ENCODE measurements around the gene CPXM2.

Gene CPXM2

DNA sequence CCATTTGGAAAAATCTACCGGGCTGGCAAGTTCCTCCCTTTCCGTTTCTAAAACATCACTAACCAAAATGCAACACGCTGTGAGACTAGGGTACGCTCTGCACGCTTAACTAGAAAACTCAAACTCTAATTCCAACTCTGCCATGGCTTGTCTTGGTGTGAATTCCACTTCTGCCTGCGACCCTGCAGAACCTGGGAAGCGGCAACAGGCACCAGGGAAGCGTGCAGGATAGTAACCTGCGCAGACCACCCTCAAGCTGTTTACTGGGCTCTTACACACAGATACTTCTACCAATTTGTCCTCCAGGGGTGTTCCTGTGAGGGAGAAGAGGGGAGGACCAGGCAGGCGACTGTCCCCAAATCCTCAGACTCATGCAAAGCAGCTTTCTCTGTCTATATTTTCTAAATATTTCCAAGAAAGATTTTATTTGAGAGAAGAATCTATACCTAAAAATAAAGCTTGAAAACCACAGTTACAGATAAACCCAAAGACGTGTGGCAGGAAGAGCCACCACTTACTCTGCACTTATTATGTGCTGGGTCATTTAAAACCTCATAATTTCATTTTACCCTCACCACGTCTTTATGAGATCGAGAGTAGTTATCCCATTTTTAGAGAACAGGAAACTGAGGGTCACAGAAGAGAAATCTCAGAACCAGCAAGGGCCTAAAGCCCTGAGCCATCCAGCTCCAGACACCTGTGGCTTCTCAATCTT is 52.9 kb downstream of the CPXM2 start:
- H3K27me3 ChIP-seq (ENCODE audit: control insufficient read depth, insufficient read depth, low read length, poor library complexity, severe bottlenecking) = no peaks in the 10 kb centered on the region
- WGBS, 2 experiments = 91 to 93% methylated on average over 12 of the region's 13 CpGs

DNA sequence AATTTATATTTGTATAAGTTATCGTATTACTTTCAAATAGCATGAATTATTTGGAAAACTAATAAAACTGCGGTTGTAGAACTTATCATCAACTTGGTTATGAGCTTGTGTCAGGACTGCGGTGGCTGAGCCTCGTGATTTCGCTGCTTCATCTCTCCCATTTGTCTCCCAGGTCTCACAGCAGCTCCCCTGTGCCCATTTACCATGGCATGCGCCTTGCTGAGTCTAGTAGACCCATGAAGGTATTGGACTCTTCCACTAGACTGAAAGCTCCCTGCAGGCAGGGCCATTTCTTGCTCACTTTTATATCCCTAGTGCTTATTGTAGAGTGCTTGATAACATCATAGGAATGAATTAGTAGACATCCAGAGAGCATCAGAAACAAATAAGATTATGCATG is 53.9 kb downstream of the CPXM2 start:
- Histone ChIP-seq H3K27me3 (ENCODE audit: control insufficient read depth, insufficient read depth, low read length, poor library complexity, severe bottlenecking) (no peaks in the 10 kb centered on the region), H3K4me3 (ENCODE audit: insufficient read depth, low read depth, low read length) (no peak overlapping the region), H3K36me3 (ENCODE audit: control insufficient read depth, insufficient read depth, low read length) (no peaks in the 10 kb centered on the region), H3K27ac (ENCODE audit: insufficient read depth, low read depth, low read length, poor library complexity, severe bottlenecking) (no peak overlapping the region), H3K9me3 (ENCODE audit: control insufficient read depth, low read length) (no peaks in the 10 kb centered on the region), H3K4me1 (ENCODE audit: control insufficient read depth, insufficient read depth, low read length) (no peaks in the 10 kb centered on the region)
- 93 to 95% methylated on average over 5 to 6 of the region's 6 CpGs for WGBS, 2 experiments

More for the DNA sequence above, 52.9 kb downstream of the CPXM2 start:
- Histone ChIP-seq H3K9me3 (ENCODE audit: control insufficient read depth, low read length) (no peaks in the 10 kb centered on the region), H3K4me1 (ENCODE audit: control insufficient read depth, insufficient read depth, low read length) (no peaks in the 10 kb centered on the region), H3K4me3 (ENCODE audit: insufficient read depth, low read depth, low read length) (no peak overlapping the region), H3K27ac (ENCODE audit: insufficient read depth, low read depth, low read length, poor library complexity, severe bottlenecking) (no peak overlapping the region), H3K36me3 (ENCODE audit: control insufficient read depth, insufficient read depth, low read length) (no peaks in the 10 kb centered on the region)

DNA sequence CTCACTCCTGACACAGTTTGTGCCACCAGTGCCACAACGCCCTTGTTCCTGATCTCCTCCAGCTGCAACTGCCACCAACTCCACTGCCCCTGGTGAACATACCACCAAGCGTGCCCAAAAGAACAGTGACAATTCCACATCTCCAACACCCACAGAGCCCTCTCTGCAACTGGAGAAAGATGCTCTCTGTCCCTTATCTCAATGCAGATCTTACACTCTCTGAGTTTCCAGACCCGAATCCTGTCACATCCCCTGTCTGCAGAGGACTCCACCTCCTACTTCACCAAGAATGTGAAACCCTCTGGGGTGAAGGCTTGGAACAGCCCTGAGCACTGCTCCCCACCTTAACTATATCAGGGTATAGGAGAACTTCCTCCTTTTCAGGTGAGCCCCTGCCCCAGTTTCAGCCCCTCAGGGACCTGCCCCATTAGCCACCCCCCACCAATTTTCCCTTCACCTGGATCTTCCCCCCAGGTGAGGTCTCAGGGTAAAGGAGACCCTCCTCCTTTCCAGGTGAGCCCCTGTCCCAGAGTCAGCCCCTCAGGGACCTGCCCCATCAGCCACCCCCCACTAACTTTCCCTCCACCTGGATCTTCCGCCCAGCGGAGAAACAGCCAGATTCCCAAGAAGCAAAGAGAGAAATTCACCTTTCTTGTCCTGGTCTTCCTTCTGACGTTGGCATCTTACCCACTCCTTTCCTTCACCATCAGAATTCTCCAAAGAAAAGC is 55.0 kb downstream of the CPXM2 start:
- Histone ChIP-seq H3K9me3 (ENCODE audit: control insufficient read depth, low read length) (no peaks in the 10 kb centered on the region), H3K36me3 (ENCODE audit: control insufficient read depth, insufficient read depth, low read length) (no peaks in the 10 kb centered on the region), H3K4me3 (ENCODE audit: insufficient read depth, low read depth, low read length) (no peak overlapping the region), H3K27ac (ENCODE audit: insufficient read depth, low read depth, low read length, poor library complexity, severe bottlenecking) (no peak overlapping the region), H3K4me1 (ENCODE audit: control insufficient read depth, insufficient read depth, low read length) (no peaks in the 10 kb centered on the region), H3K27me3 (ENCODE audit: control insufficient read depth, insufficient read depth, low read length, poor library complexity, severe bottlenecking) (no peaks in the 10 kb centered on the region)
- 83% methylated on average over 6 of the region's 6 CpGs for WGBS, 2 experiments

DNA sequence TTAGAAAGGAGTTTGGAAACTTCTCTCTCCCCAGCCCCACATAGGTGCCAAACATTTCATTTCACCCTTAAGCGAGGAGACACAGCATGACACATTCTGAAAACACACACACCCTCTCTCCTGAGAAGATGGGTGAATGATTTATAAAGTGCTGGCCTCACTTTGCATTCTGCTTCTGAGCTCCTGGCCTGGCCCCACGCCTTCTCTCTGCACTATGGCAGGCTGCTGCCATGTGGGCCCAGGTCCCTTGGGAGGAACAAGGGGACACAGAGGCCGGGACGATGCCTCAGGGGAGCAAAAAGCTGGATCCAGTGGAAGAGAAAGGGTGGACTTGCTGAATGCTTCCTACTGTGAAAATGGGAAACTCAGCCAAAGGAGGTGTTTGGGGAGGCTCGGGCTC is 56.0 kb downstream of the CPXM2 start:
- Histone ChIP-seq H3K4me3 (ENCODE audit: insufficient read depth, low read depth, low read length) (no peak overlapping the region), H3K27me3 (ENCODE audit: control insufficient read depth, insufficient read depth, low read length, poor library complexity, severe bottlenecking) (no peaks in the 10 kb centered on the region), H3K4me1 (ENCODE audit: control insufficient read depth, insufficient read depth, low read length) (no peaks in the 10 kb centered on the region), H3K36me3 (ENCODE audit: control insufficient read depth, insufficient read depth, low read length) (no peaks in the 10 kb centered on the region), H3K27ac (ENCODE audit: insufficient read depth, low read depth, low read length, poor library complexity, severe bottlenecking) (no peak overlapping the region), H3K9me3 (ENCODE audit: control insufficient read depth, low read length) (no peaks in the 10 kb centered on the region)
- WGBS, 2 experiments = 88 to 93% methylated on average over 5 of the region's 5 CpGs

DNA sequence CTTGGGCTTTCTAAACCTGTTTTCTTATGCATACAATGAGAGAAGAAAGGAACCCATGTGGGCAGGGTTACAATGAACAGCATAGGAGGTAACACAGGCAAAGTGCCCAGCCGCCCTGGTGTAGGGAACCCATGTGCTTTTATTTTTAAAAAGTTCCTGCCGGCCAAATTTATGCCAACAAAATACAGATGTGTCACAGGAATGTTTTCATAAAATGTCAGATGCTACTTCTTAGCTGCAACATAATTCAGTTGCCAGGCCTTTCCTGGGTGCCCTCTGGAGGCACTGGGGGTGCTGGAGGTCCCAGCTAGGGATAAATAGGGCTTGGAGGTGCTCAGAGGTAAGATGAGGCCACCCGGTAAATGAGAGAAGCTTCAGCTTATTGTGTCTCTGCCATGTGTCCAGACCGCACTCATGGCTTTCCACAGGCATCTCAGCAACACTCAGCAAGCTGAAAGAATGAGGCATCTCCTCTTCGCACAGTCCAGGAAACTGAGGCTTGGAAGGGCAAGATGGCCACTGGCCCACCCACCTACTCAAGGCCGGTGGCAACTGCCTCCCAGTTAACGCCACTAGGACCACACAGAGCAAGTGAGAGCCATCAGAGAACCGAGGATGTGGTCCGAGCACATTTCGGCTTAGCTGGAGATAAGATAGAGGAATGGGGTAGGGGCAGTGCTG is 58.3 kb downstream of the CPXM2 start:
- no peaks in the 10 kb centered on the region for H3K36me3 ChIP-seq (ENCODE audit: control insufficient read depth, insufficient read depth, low read length)
- no peak overlapping the region for H3K27ac ChIP-seq (ENCODE audit: insufficient read depth, low read depth, low read length, poor library complexity, severe bottlenecking)
- no peaks in the 10 kb centered on the region for H3K4me1 ChIP-seq (ENCODE audit: control insufficient read depth, insufficient read depth, low read length)
- H3K4me3 ChIP-seq (ENCODE audit: insufficient read depth, low read depth, low read length) = no peak overlapping the region
- no peaks in the 10 kb centered on the region for H3K27me3 ChIP-seq (ENCODE audit: control insufficient read depth, insufficient read depth, low read length, poor library complexity, severe bottlenecking)
- no peaks in the 10 kb centered on the region for H3K9me3 ChIP-seq (ENCODE audit: control insufficient read depth, low read length)
- WGBS, 2 experiments = 89% methylated on average over 10 of the region's 10 CpGs

- H3K4me3 ChIP-seq (ENCODE audit: insufficient read depth, low read depth, low read length) = no peak overlapping the region
- no peaks in the 10 kb centered on the region for H3K36me3 ChIP-seq (ENCODE audit: control insufficient read depth, insufficient read depth, low read length)
- H3K27me3 ChIP-seq (ENCODE audit: control insufficient read depth, insufficient read depth, low read length, poor library complexity, severe bottlenecking) = no peaks in the 10 kb centered on the region
- WGBS, 2 experiments = 93 to 94% methylated on average over 3 of the region's 3 CpGs
- no peaks in the 10 kb centered on the region for H3K9me3 ChIP-seq (ENCODE audit: control insufficient read depth, low read length)
- no peak overlapping the region for H3K27ac ChIP-seq (ENCODE audit: insufficient read depth, low read depth, low read length, poor library complexity, severe bottlenecking)
- H3K4me1 ChIP-seq (ENCODE audit: control insufficient read depth, insufficient read depth, low read length) = no peaks in the 10 kb centered on the region
These were observed 60.3 kb downstream of the CPXM2 start for GRCh38 chr10:123831259-123831658.

- Histone ChIP-seq H3K9me3 (ENCODE audit: control insufficient read depth, low read length) (no peaks in the 10 kb centered on the region), H3K27ac (ENCODE audit: insufficient read depth, low read depth, low read length, poor library complexity, severe bottlenecking) (no peak overlapping the region), H3K36me3 (ENCODE audit: control insufficient read depth, insufficient read depth, low read length) (no peaks in the 10 kb centered on the region), H3K4me1 (ENCODE audit: control insufficient read depth, insufficient read depth, low read length) (no peaks in the 10 kb centered on the region), H3K4me3 (ENCODE audit: insufficient read depth, low read depth, low read length) (no peak overlapping the region), H3K27me3 (ENCODE audit: control insufficient read depth, insufficient read depth, low read length, poor library complexity, severe bottlenecking) (no peaks in the 10 kb centered on the region)
- WGBS, 2 experiments = 89 to 93% methylated on average over 2 of the region's 2 CpGs
These were observed 70.5 kb downstream of the CPXM2 start for GRCh38 chr10:123821136-123821535.

GRCh38 chr10:123809632-123810031 is 82.0 kb downstream of the CPXM2 start:
- Histone ChIP-seq H3K36me3 (ENCODE audit: control insufficient read depth, insufficient read depth, low read length) (no peaks in the 10 kb centered on the region), H3K27ac (ENCODE audit: insufficient read depth, low read depth, low read length, poor library complexity, severe bottlenecking) (no peak overlapping the region), H3K4me3 (ENCODE audit: insufficient read depth, low read depth, low read length) (no peak overlapping the region), H3K9me3 (ENCODE audit: control insufficient read depth, low read length) (no peaks in the 10 kb centered on the region), H3K27me3 (ENCODE audit: control insufficient read depth, insufficient read depth, low read length, poor library complexity, severe bottlenecking) (no peaks in the 10 kb centered on the region), H3K4me1 (ENCODE audit: control insufficient read depth, insufficient read depth, low read length) (no peaks in the 10 kb centered on the region)

DNA sequence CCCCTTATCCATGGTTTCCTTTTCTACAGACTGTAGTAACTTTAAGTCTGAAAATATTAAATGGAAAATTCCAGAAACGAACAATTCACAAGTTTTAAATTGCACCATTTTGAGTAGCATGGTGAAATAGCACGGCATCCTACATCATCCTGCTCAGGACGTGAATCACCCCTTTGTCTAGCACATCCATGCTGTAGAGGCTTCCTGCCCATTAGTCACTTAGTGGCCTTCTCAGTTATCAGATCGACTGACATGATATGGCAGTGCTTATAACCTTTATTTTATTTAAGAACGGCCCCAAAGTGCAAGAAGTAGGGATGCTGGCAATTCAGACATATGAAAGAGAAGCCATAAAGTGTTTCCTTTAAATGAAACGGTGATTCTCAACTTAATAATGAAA is 82.7 kb downstream of the CPXM2 start:
- 89 to 92% methylated on average over 6 of the region's 6 CpGs for WGBS, 2 experiments
- H3K4me3 ChIP-seq (ENCODE audit: insufficient read depth, low read depth, low read length) = no peak overlapping the region
- no peaks in the 10 kb centered on the region for H3K36me3 ChIP-seq (ENCODE audit: control insufficient read depth, insufficient read depth, low read length)
- H3K9me3 ChIP-seq (ENCODE audit: control insufficient read depth, low read length) = no peaks in the 10 kb centered on the region
- H3K4me1 ChIP-seq (ENCODE audit: control insufficient read depth, insufficient read depth, low read length) = no peaks in the 10 kb centered on the region
- H3K27me3 ChIP-seq (ENCODE audit: control insufficient read depth, insufficient read depth, low read length, poor library complexity, severe bottlenecking) = no peaks in the 10 kb centered on the region
- no peak overlapping the region for H3K27ac ChIP-seq (ENCODE audit: insufficient read depth, low read depth, low read length, poor library complexity, severe bottlenecking)

- no peaks in the 10 kb centered on the region for H3K27me3 ChIP-seq (ENCODE audit: control insufficient read depth, insufficient read depth, low read length, poor library complexity, severe bottlenecking)
- H3K4me3 ChIP-seq (ENCODE audit: insufficient read depth, low read depth, low read length) = no peak overlapping the region
- H3K36me3 ChIP-seq (ENCODE audit: control insufficient read depth, insufficient read depth, low read length) = no peaks in the 10 kb centered on the region
- no peak overlapping the region for H3K27ac ChIP-seq (ENCODE audit: insufficient read depth, low read depth, low read length, poor library complexity, severe bottlenecking)
- no peaks in the 10 kb centered on the region for H3K4me1 ChIP-seq (ENCODE audit: control insufficient read depth, insufficient read depth, low read length)
- no peaks in the 10 kb centered on the region for H3K9me3 ChIP-seq (ENCODE audit: control insufficient read depth, low read length)
- WGBS, 2 experiments = 73 to 80% methylated on average over 2 of the region's 2 CpGs
These were observed 83.3 kb downstream of the CPXM2 start for GRCh38 chr10:123808286-123808685.
